ENCODE measurements around the gene ZNF618. TPM values are rescaled to one million over a fixed set of nuclear protein-coding genes. Genes with fewer than 3 reads are reported as not detected.

The ZNF618 gene, protein sequence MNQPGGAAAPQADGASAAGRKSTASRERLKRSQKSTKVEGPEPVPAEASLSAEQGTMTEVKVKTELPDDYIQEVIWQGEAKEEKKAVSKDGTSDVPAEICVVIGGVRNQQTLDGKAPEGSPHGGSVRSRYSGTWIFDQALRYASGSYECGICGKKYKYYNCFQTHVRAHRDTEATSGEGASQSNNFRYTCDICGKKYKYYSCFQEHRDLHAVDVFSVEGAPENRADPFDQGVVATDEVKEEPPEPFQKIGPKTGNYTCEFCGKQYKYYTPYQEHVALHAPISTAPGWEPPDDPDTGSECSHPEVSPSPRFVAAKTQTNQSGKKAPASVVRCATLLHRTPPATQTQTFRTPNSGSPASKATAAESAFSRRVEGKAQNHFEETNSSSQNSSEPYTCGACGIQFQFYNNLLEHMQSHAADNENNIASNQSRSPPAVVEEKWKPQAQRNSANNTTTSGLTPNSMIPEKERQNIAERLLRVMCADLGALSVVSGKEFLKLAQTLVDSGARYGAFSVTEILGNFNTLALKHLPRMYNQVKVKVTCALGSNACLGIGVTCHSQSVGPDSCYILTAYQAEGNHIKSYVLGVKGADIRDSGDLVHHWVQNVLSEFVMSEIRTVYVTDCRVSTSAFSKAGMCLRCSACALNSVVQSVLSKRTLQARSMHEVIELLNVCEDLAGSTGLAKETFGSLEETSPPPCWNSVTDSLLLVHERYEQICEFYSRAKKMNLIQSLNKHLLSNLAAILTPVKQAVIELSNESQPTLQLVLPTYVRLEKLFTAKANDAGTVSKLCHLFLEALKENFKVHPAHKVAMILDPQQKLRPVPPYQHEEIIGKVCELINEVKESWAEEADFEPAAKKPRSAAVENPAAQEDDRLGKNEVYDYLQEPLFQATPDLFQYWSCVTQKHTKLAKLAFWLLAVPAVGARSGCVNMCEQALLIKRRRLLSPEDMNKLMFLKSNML
- total RNA-seq (2014; rRNA removed; shearing (Covaris generic)): 3.3 and 3.4 TPM in 2 replicates

DNA sequence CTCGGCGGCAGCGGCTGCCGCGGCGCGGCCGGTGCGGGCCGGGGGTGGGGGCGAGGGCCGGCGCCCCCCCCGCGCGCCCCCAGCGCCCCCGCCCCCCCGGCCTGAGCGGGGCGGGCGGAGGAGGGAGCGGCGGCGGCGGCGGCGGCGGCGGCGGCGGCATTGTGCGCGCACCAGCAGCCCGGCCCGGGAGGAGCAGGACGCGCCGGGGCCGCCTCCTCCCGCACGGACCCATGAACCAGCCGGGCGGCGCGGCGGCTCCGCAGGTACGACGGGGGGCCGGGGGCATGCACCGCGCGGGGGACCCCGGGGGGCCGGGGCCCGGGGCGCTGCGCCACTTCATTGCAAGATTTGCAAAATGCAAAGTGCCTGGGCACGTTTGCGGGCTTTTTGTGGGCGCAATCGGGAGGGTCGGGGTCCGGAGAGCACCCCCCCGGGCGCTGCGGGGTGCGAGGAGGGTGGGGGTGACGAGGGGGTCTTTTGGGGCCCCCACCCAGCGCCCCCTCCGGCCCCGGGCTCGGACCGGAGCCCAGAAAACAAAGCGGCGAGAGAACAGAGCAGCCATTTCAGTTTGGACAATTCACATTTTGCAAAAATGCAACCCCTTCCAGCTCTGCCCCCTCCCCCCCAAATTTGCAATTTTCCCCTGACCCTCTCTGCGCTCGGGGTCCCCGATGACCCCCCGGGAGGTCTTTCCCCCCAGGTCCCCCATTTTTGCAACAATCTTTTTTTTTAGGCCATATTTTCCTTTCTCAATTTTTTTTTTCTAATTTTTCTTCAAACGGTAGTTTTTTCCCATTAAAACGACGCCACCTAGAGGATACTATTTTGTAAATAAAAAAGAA is at the start of gene ZNF618:
ZNF618 (plus strand) TSS at position 159 of the 842 bp plus-strand sequence; CDS start at position 231, 72 bp downstream.
- no peak for DNase-seq (ENCODE audit: low spot score)

DNA sequence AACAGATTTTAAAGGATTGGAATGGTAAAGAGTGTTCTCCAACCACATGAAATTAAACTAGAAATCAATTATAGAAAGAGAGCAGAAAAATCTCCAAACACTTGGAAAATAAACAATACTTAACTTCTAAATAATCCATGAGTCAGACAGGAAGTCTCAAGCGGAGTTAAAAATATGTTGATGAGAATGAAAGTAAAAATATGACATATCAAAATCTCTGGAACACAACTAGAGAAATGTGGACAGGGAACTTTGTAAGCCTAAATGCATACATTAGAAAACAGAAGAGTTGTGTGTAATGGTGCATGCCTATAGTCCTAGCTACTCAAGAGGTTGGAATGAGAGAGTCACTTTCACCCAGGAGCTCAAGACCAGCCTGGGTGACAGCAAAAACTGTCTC is 47.9 kb upstream of the ZNF618 start:
- peak; percentile 19 for DNase-seq (ENCODE audit: low spot score)

DNA sequence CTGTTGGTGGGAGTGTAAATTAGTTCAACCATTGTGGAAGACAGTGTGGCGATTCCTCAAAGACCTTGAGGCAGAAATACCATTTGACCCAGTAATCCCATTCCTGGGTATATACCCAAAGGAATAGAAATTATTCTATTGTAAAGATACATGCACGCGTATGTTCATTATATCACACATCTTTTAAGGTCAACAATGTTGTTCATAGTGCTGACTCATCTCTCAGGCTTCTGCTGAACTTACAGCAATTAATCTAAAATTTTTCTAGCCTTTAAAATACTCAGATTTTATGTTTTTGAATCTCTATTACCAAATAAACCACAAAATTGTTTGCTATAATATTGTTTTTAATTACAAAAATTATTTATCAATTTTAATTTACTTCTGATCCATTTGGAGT is 38.8 kb upstream of the ZNF618 start:
- DNase-seq (ENCODE audit: low spot score): no peak

DNA sequence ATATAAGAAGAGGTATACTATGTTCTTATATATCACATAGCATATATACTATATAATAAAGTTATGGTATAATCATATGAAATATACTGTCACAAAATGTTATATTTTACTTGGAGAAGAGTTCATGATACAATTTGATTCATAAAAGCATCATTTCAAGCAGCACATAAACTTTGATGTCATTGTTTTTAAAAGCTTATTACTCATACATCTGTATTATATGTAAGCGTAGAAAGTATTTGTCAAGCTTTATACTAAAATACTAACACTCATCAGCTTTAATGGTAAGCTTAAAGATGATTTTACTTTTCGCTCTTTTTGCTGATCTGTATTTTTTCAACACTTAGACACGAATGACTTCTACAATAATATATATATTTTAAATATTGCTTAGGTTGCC is 34.0 kb upstream of the ZNF618 start:
- DNase-seq (ENCODE audit: low spot score): no peak

DNA sequence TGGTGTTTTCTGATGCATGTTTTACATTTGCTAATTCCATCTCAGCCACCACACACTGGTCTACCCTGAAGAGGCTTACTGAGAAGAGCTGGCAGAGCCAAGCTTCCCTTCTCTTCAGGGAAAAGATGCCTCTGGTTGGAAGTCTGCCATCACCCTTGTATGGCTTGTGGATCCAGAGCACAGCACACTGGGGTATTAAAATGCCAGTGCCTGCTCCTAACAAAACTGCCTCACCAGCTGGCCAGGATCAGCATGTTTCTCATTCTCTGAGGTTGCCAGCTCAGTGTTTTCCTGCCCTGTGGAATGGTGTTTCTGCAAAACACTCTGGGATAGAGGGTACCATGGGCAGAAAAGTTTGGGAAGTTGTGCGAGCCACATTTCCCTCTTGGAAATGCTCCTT is 31.6 kb upstream of the ZNF618 start:
- no peak for DNase-seq (ENCODE audit: low spot score)

DNA sequence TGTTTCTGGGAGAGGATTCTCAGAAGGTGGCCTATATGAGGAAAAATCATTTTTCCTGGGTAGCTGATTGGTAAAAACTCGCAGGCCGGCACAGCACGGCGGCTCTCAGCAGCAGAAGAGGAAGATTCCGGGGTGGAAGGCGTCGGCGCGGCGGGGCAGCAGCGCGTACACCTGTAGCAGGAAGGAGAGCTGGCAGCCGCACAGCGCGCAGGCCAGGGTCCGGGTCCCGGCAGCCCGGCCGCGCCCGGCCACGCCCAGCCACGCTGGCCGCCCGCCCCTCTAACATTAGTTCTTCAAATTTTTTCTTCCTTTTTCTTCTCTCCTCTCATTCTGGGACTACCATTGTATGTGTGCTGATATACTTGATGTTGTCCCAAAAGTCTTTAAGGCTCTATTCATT is 24.8 kb upstream of the ZNF618 start:
- no peak for DNase-seq (ENCODE audit: low spot score)

DNA sequence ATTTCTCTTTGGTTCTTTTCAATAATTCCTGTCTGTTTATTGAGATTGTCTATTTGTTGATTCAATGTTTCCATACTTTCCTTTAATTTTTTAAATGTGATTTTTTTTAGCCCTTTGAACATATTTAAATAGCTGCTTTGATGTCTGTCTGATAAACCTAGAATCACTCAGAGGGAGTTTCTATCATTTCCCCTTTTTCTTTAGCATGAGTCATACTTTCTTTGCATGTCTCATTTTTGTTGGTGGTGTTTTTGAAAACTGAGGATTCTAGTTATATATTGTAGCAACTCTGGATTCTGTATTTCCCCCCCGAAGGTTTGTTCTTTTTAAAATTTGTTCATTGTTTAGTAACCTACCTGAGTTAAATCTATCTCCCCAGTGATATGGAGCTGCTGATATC is 24.2 kb upstream of the ZNF618 start:
- DNase-seq (ENCODE audit: low spot score): no peak

DNA sequence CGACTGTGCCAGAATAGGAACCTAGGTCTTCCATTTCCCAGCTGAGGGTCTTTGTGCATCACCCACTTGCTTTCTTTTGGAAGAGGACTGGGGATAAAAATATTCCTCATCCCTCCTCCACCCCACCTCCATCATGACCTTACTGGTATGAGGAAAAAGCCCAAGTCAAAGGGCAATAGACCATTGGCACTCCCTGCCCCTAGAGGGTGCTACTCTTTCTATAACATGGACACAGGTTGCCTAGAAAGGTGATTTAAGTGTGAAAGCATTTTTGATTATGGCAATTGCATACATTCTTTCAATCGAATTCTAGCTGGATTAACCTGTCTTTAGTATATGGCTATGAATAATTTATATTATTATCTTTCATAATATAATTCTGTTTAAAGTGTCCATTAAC is 22.8 kb upstream of the ZNF618 start:
- no peak for DNase-seq (ENCODE audit: low spot score)

DNA sequence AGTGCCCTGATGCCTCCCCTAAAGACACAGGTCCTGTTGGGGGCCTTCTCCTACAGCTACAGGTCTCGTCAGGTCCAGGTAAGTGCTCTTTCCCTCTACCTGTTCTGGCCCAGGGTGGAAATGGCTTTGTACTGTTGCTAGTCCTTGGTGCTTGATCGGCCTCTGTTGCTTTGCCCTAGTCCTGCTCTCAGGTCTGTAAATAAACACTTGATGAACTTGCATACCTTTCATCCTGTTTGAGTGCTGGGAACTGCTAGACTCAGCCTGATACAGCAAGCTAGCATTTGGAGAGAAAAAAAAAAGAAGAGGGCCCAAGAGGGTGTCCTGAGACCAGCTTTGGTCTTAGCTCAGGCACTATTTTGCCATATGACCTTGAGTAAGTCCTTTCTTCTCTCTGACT is 21.8 kb upstream of the ZNF618 start:
- no peak for DNase-seq (ENCODE audit: low spot score)

DNA sequence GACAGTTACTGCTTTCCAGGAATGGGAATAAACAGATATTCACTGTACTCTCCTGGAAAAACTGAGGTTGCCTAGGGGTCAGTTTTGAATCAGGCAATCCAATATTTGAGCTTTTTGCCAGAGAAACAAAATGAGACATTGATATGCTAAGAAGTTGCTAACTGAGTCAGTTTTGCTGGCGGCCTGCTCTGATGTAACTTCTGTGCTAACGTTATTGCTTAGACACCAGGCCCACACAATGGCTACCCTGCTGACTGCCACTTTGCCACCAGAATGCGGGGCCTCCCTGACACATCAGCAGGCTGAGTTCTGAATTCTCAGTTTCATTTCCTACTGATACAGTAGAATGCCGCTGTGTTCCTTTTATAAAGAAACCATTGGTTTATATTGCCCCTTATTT is 18.2 kb upstream of the ZNF618 start:
- no peak for DNase-seq (ENCODE audit: low spot score)

DNA sequence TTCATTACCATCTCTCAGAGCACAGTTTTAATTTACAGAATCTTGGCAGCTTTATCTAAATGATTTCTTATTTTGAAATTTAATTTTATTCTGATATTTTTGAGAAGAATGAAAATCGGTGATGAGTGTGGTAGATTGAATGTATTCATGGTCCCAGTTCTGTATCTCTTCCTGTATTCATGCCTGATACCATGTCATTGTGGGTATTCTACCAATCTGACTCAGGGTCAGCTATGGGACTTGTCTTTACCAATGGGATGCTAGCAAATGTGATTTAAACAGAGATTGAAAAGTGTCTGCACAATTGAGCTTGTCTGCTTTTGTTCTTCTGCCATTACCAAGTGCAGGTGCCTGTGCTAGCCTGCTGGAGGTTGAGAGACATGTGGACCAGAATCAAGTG is 17.8 kb upstream of the ZNF618 start:
- DNase-seq (ENCODE audit: low spot score): no peak

DNA sequence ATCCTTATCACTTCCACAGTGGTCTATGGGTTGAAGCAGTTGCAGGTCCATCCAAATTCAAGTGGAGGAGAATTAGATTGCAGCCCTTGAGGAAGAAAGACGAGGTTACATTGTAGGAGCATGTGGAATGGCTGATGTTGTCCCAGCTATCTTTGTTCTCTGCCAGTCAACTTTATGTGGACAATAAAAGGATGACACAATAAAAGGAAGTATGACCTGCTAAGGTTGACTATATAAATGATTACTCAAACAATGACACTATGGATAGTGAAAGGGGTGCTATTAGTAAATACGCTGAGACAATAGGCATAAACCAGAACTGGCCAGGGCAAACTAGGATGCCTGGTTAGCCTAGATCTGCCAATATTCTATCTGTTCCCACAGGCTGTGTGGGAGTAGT is 12.8 kb upstream of the ZNF618 start:
- no peak for DNase-seq (ENCODE audit: low spot score)

DNA sequence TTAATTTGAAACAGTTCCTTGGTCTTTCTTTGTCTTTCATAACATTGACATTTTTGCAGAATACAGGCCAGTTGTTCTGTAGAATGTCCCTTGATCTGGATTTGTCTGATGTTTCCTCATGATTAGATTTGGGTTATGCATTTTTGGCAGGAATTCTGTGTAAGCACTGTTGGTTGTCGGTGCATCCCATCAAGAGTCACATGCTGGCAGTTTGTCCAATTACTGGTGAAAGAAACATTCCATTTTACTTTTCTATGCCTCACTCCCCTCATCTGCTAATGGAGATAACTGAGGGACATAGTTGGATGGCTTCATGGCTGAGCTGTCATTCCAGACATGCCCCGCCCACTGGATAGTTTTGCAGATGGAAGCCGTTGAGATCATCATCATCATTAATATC is 7.6 kb upstream of the ZNF618 start:
- no peak for DNase-seq (ENCODE audit: low spot score)

DNA sequence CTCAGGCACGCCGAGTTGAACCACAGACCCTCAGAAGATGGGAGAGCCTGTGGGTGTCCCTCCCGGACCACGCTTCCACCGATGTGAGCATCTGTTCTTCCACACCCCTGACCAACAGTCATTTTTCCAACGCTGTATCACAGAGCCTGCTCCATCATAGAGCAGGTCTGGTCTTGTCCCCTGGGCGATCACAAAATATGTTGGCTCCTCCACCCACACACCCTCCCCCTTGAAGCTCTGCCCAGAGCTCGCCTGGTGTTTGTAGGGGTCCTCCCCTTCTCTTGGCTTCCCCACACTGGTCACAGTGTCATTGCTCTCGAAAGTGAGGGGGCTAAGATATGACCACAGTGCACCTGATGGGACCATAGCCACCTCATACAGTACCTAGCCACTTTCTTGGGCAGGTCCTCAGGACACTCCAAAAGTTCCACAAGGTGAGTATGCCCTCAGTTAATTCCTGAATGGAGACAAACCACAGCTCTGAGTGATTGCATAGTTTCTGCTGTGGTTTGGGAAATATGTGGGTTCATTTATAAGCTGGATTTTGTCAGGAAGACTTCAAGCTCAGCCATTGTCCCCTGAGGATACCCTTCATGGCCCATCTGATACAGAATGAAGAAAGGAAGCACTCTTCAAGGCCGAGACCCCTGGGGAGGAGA is 3.5 kb upstream of the ZNF618 start:
- no peak for DNase-seq (ENCODE audit: low spot score)

DNA sequence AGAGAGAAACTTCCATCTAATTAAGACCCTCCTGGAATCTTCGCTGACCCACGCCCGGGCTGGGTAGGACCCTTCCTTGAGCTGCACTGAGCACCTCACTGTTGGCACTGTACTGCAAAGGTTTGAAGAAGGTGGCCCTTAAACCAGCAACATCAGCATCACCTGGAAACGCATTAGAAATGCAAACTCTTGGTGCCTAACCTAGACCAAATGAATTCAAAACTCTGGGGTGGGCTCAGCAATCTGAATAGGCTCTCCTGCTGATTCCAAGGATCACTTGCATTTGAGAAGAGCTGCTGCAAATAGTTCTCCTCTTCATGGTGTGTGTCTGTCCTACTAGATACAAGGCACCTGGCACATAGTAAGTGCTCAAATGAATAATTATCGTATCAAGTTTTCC is 2.7 kb upstream of the ZNF618 start:
- no peak for DNase-seq (ENCODE audit: low spot score)

DNA sequence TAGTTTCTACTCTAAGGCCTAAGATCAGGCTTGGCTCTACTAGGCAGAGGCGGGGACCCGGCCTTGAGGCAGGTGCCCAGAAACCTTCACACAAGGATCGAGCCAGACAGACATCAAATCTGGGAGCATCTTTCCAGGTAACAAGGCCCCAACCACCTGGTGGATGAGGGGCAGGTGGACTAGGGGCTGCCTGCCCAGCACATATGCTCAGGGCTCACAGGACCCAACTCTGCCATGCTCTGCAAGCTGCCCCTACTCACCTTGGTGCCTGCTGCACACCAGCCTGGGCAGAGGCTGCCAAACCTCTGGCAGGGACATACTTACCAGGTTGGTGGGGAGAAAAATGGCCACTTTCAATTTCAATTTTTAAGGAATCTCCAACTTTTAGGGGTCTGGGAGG is 2.2 kb upstream of the ZNF618 start:
- DNase-seq (ENCODE audit: low spot score): no peak

DNA sequence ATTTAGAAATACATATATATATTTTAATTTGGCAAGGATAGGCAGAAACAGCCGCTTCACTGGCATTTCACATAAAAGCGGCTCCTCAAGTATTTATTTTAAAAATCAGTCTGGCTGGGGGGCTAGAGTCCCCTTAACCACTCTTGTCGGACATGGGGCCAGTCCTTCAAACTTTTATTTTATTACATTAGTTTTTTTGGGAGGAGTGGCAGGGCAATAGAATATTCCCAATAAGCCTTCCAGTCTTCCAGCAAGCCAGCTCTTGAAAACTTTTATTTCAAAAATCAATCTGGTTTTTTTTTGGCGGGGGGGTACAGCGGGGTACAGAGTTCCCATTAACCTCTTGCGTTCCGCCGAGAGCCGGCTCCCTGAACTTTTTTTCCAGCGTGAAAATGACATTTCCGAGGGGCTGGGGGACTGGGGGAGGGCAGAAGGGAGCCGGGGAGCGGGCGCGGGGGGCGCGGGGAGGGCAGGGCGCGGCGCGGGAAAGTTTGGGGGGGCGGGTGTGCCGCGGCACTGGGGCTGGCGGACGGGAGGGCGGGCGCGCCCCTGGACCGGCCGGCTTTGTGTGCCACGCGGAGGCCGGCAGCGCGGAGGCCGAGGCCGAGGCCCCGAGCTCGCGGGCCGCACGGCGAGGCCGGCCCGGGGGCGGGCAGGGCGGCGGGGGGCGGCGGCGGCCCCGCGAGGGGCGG is 504 bp upstream of the ZNF618 start:
- DNase-seq (ENCODE audit: low spot score): no peak

DNA sequence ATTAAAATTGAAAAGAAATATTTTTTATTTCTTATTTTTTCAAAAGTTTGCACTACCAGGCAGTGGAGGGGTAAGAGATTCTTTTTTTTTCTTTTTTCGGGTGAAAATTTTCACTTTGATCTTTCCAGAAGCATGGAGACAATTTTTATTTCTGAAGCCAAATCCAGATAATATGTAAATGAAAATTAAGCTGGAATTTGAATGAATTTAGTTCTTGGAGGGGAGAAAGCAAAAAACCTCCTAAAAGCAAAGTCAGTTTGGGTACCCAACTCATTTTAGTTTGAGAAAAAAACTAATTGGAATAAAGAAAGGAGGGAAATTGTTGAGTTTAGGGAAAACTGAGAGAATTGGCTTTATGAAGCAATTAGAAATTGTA is 872 bp downstream of the ZNF618 start:
- no peak for DNase-seq (ENCODE audit: low spot score)

DNA sequence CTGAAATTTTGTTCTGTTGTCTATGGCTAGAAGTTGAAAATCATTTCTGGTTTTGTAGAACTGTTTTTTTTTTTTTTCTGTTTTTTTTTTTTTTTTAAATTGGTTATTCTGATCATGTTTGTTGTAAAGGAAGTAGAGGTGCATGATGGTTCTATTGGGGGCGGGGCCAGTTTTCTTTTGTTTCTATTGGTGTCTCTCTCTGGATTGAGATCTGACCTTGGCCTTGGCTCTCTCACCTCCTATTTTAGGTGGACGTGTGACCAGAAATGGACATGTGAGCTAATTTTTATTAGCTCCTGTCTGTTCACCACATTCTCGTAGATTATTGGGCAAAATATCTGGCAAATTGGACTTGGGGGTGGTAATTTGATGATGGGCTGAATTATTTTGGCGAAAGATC is 3.2 kb downstream of the ZNF618 start:
- no peak for DNase-seq (ENCODE audit: low spot score)

DNA sequence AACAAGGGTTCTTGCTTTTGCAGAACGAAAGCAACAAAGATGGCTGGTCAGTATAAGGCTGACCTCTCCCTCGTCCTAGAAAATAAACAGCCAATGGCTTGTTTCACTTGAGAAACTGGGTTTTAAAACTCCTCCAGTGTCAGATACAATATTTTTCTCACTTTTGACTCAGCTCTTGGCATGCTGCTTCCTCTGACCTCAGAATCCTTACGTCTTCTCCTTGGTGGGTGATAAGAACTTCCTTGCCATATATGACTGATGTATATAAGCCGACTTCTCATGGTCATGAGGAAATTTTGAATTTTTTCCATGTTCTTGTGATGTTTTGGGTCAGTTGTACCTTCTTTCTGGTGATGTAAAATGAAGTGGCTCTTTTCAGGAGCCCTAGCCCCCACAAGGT is 3.8 kb downstream of the ZNF618 start:
- DNase-seq (ENCODE audit: low spot score): no peak

DNA sequence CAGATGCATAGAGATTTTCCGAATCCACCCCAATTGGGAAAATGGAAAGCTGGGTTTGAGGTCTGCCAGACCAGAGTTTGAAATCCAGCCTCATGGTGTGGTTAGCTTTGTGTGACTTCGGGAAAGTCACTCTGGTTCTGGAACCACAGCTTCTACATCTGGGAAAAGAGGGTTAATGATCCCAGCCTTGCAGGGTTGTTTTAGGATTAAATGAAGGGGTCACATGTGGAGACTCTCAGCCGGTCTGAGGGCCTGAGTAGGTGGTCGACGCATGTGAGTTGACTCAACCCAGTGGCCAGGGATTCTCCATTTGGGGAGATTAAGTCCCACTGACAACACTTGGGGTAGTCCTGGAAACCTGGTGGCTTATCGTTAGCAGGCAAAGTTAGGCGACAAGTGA is 6.1 kb downstream of the ZNF618 start:
- DNase-seq (ENCODE audit: low spot score): no peak
